Transverse colon (tissue), 4 donors: ENCODE data around the gene RSAD1.

ENCODE experiments used
- CTCF ChIP-seq, 5 experiments: fragments of 200-600 bp in 3 of 5; fragments of 450-650 bp in 2 of 5; sonication (generic) in 3 of 5; IDR thresholded peaks; 1 replicate in 2 of 5; 2 replicates in 3 of 5; pipeline ENCODE4 v1.5.1; 2016 to 2017; ENCODE audit warnings: antibody characterized with exemption in 5 of 5, inconsistent platforms in 3 of 5, mild to moderate bottlenecking in 2 of 5, moderate library complexity in 1 of 5
- EP300 ChIP-seq: sonication (generic); formaldehyde crosslinking; IDR thresholded peaks from one replicate; pipeline ENCODE4 v1.6.1; 2017; ENCODE audit warnings: antibody characterized with exemption, low read depth
- POLR2A ChIP-seq: fragments of 450-650 bp; IDR thresholded peaks from one replicate; pipeline ENCODE4 v1.6.1; 2016; ENCODE audit warnings: antibody characterized with exemption, mild to moderate bottlenecking, moderate library complexity
- POLR2AphosphoS5 ChIP-seq, 3 donors: sonication (generic); formaldehyde crosslinking; IDR thresholded peaks; one replicate each; pipeline ENCODE4 v1.6.1; 2016; ENCODE audit warnings: antibody characterized with exemption in 3 of 3

- TF ChIP-seq POLR2AphosphoS5 (IDR thresholded peaks at IDR 0.05) (no peak), EP300 (no peak), POLR2A (no peak), CTCF (IDR thresholded peaks at IDR 0.05) (no peak)
Measured at GRCh38 chr17:50451943-50452629, 26.6 kb upstream of the RSAD1 start.
